K562 (cell line): ENCODE measurements around the gene DSCAM.

Experiments
- ZNF586 ChIP-seq: fragments of 450-650 bp; formaldehyde crosslinking; conservative IDR thresholded peaks from 2 replicates; pipeline ENCODE4 v1.4.0; 2020; ENCODE audit warnings: mild to moderate bottlenecking, moderate library complexity
- ZSCAN29 ChIP-seq: fragments of 450-650 bp; IDR thresholded peaks from 2 replicates; pipeline ENCODE4 v1.6.1; 2017
- TF ChIP-seq, protein P1 (sequence below), 3 experiments: IDR thresholded peaks in 2 of 3; conservative IDR thresholded peaks in 1 of 3; 2 replicates each; pipeline ENCODE4 v1.5.1; 2011 to 2012; ENCODE audit warnings: low read length in 3 of 3, mild to moderate bottlenecking in 3 of 3, control low read depth in 2 of 3, improper control_type of control experiment in 1 of 3, inconsistent platforms in 1 of 3, low read depth in 1 of 3, mixed read lengths in 1 of 3, moderate library complexity in 1 of 3; ENCODE audit not compliant: insufficient read depth in 2 of 3

DNA sequence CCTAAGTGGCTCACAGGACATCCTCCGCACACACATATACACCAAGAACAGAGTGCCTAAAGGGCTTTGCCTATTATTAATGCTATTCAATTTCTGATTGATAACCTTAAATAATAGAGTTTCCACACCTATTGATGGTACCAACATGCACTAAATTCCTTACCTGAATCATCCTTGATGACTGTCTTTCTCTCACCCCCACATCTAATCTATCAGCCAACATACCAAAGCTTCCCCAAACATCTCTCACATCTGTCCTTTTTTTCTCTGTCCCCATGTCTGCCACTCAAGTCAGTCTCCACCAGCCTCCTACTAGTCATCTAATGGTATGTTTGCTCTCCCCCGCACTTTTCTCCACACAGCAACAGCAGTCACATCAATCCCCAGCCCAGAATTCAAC lies 174.4 kb downstream of the DSCAM start:
- TF ChIP-seq ZSCAN29 (no peak), ZNF586 (CRISPR knock-in tag) (no peak)
- TF ChIP-seq, protein P1, sequence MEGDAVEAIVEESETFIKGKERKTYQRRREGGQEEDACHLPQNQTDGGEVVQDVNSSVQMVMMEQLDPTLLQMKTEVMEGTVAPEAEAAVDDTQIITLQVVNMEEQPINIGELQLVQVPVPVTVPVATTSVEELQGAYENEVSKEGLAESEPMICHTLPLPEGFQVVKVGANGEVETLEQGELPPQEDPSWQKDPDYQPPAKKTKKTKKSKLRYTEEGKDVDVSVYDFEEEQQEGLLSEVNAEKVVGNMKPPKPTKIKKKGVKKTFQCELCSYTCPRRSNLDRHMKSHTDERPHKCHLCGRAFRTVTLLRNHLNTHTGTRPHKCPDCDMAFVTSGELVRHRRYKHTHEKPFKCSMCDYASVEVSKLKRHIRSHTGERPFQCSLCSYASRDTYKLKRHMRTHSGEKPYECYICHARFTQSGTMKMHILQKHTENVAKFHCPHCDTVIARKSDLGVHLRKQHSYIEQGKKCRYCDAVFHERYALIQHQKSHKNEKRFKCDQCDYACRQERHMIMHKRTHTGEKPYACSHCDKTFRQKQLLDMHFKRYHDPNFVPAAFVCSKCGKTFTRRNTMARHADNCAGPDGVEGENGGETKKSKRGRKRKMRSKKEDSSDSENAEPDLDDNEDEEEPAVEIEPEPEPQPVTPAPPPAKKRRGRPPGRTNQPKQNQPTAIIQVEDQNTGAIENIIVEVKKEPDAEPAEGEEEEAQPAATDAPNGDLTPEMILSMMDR (IDR thresholded peaks at IDR 0.05 in 2 of 3, conservative IDR thresholded peaks at IDR 0.05 in 1 of 3; ENCODE audit: insufficient read depth in 2 of 3, low read depth in 1 of 3, low read length in 3 of 3), result no peak
